ENCODE results near the gene ZDHHC8.

Gene ZDHHC8

DNA sequence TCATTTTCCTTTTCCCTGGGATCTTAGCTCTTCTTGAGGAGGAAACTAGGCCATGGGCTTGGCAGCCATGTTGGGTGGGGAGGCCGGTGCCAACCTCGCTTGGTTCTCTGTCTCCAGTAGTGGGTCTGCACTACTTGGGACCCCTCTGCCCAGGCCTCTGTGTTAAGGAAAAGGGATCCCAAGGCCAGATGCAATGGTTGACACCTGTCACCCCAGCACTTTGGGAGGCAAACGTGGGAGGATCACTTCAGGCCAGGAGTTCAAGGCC, 1.9 kb upstream of the ZDHHC8 start:
- DNase-seq (ENCODE audit: low read depth in 3 of 3): no peak

DNA sequence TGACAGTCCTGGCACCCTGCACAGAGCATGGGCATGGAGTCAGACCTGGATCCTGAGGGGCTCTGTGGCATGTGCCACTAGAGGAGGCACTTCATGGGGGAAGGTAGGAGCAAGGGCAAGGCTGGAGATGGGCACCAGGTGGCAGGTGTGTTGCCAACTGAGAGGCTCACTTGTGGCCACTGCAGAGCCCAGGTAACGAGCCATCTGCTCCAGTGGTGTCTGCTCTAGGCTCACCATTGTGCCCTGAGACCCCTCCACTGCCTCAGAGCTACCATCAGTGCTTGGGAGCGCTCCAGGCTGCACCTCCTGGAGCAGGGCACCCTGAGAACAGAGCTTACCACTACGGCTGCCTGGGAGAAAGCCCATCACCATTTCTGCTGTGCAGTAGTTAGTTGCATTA, 1.3 kb upstream of the ZDHHC8 start:
- no peak for DNase-seq (ENCODE audit: low read depth in 3 of 3)

DNA sequence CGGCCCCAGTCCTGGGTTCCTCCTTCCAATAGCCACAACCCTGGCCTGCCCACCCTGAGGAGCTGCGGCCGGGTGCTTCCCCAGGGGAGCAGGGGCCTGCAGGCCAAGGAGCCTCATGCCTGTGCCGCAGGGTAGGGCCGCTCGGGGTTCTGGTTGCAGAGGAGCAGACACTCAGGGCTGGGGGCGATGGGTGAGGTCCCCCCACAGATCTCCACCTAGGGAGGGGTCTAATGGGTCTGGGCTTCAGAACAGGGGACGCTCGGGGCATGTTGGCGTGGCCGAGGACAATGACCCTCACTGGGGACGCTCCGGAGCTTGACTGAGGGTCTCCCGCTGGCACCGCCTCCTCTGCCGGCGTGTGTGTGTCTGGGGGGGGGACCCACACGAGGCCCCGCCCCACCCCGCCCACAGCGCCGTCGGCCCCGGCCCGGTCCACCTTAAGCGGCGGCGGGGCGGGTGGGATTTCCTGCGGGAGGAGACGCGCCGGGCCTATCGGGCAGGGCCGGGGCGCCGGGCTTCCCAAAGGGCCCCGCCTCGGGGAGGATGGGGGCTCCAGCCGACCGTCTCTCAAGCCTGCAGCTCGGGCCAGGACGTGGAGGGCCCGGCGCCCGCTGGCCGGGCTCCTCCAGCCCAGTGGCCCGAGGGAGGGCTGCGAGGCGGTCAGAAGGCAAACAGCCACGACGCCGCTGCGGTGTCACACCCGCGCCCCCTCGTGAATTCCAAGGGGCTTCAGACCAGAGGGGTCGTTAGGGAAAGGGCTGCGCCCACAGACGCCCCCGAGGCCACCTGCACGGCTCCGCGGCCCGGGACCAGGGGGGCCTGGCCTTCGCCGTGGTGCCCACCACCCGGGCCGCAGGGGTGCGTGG, 640 bp upstream of the ZDHHC8 start:
- DNase-seq (ENCODE audit: low read depth in 3 of 3): peak; percentile 68 to 76 (median 70)

DNA sequence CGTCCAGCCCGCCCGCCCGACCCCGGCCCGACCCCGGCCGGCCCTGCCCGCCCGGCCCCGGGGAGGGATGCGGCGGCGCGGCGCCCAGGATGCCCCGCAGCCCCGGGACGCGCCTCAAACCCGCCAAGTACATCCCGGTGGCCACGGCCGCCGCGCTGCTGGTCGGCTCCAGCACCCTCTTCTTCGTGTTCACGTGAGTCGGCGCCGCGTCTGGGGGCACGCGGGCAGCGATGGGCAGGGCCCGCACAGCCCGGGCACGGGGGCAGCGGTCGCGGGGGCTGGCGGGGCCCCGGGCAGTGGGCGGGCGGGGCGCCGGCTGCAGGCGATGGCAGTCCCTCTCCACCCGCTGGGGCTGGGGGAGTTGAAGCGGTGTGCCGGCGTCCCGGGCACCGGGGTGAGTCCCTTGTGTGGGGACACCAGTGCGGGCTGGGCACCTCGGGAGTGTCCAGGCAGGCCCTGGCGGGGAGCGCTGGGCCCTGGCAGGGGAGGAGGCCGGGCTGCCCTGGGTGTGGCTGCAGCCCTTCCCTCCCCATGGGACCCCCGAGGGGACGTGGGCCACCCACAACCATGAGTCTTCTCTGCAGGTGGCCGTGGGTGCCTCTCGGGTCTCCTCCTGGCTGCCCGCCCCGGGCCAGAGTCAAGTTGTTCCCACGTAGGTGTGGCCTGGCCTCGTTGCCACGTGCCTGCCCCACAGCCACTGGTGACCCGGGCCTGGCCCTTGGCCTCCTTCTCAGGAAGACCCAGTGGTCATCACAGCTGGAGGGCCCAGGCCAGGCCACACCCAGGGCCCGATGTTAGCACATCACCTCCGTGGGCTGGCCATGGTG, 468 bp downstream of the ZDHHC8 start:
- DNase-seq (ENCODE audit: low read depth in 3 of 3): no peak

DNA sequence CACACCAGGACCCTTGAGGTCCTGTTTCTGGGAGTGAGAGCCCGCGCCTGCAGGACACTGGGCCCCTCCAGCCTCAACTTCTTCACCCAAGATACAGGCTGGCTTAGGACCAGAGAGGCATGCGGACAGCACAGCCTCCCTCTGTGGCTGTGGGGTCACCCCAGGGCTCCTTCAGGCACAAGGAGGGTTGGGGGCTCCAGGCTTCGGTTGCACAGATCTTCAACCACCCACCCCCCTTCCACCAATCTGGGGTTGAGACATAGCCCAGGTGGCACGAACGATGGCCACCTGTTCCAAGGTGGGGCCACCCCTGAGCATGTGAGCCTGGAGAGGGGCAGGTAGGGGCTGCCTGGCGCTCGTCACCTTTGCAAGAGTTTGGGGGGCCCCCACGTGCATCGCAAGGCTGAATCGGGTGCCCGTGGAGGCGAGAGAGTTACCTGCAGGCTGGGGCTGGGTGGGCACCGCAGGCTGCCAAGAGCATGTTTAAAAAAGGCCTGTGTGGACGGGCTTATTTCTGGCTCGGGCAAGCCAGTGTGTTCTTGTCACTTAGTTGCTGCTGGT, 1.2 kb downstream of the ZDHHC8 start:
- DNase-seq (ENCODE audit: low read depth in 3 of 3): no peak

DNA sequence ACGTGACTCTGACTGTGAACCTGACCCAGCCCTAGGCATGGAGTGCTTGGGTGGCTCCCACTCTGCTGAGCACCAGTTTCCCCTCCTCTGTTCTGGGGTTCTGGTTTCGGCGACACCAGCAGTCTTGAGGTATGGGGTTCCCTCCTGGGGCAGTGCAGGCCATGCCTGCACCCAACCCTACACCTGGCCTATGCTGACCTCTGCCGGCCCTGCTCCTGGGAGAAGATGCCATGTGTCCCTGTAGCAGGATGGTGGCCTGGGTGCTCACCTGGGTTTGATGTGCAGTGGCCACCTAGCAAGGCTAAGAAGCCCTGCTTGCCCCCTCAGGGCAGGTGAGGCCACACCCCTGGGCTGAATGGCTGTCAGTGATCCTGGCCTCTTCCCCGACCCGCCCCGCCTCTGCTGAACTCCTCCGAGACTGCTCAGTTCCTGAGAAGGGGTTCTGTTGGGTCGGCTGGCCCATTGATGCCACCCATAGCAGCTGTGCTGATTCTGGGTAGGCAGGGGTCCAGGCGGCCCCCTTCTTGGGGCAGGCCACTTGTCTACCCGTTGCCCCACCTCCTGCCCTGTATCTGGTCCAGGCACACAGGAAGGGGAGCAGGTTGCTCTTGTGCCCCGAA, 2.4 kb downstream of the ZDHHC8 start:
- no peak for DNase-seq (ENCODE audit: low read depth in 3 of 3)

GRCh38 chr22:20135265-20135664, 3.7 kb downstream of the ZDHHC8 start:
- no peak for DNase-seq (ENCODE audit: low read depth in 3 of 3)

DNA sequence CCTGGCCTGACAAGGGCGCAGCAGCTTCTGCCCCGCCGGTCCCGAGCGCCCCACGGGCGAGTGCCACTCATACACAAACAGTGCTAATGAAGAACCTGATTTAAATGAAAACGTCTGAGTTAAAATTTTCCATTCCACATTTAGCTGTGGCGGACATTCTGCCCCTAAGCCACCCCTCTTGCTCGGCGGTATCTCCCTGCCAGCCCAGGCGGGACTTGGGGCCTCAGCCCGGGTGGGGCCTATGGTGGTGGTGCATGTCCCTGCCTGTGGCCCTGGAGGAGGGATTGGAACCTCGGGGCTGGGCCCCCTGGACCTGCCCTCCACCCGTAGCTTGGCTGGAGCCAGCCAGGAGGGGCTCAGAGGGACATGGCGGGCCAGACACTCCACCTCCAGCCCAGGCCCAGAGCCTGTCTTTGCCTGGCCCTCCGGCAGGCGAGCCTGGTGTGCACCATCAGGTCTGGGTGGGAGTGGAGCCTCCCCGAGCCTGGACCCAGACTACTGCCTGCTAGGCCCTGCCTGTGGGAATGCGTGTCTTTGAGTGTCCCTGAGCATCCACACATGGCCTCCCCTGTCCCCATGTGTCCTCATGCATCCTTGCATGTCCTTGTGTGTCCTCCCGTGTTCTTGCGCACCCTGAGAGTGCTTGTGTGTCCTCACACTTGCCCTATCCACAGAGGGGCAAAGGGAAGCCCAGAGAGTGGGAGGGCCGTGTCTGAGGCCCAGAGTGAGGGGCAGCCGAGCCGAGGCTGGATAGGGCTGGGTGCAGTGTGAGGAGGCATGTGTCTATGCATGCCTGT, 4.4 kb downstream of the ZDHHC8 start:
- no peak for DNase-seq (ENCODE audit: low read depth in 3 of 3)

GRCh38 chr22:20136603-20136873, 4.9 kb downstream of the ZDHHC8 start:
- no peak for DNase-seq (ENCODE audit: low read depth in 3 of 3)

- DNase-seq (ENCODE audit: low read depth in 3 of 3): no peak
These were observed 5.5 kb downstream of the ZDHHC8 start for GRCh38 chr22:20137113-20137512.

- DNase-seq (ENCODE audit: low read depth in 3 of 3): no peak
These were observed 6.2 kb downstream of the ZDHHC8 start for GRCh38 chr22:20137671-20138416.

DNA sequence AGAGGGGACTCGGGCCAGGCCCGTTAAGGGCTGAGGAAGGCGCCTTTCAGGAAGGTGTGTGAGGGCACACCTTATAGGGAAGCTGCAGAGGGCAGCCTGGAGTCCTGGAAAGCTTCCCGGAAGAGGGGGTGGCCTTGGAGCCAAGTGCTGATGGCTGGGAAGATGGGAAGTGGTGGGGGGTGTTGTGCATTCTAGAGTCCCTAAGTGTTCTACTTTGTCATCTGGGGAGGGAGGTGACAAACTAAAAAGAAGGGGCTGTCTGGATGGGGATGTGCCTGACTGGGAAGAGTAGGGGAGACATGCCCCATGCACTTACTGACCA, 6.8 kb downstream of the ZDHHC8 start:
- DNase-seq (ENCODE audit: low read depth in 3 of 3): no peak

GRCh38 chr22:20138868-20139267, 7.3 kb downstream of the ZDHHC8 start:
- DNase-seq (ENCODE audit: low read depth in 3 of 3): no peak

DNA sequence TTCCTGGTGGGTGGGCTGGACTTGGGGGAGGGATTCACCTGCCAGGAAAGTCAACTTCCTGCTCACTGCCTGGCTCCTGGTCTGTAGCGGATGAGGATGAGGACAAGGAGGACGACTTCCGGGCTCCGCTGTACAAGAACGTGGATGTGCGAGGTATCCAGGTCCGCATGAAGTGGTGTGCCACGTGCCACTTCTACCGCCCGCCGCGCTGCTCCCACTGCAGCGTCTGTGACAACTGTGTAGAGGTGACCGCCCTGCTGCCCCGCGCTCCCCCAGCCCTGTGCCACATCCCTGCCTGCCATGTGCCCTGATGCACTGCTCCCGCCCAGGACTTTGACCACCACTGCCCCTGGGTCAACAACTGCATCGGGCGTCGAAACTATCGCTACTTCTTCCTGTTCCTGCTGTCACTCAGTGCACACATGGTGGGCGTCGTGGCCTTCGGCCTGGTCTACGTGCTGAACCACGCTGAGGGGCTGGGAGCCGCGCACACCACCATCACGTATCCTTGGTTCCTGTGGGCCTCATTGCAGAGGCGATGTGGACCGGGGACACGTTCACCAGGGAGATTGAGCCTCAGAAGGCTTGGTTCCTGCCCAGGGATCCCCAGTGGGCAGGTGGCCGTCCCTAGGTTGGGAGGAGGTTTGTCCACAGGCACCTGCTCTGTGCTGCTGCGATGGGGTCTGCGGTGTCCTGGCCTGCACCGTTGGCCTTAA, 7.9 kb downstream of the ZDHHC8 start:
- no peak for DNase-seq (ENCODE audit: low read depth in 3 of 3)

DNA sequence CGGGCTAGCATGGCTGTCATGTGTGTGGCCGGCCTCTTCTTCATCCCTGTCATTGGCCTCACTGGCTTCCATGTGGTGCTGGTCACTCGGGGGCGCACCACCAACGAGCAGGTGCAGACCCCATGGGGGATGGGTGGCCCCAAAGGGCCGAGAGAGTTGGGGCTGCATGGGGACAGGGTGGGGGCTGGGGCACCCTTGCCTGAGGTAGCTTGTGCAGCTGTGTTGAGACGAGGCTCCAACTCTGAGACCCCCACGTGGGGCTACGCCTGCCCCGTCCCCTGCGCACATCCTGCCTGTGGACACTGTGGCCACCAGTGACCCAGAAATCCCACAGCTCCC, 8.5 kb downstream of the ZDHHC8 start:
- DNase-seq (ENCODE audit: low read depth in 3 of 3): no peak

DNA sequence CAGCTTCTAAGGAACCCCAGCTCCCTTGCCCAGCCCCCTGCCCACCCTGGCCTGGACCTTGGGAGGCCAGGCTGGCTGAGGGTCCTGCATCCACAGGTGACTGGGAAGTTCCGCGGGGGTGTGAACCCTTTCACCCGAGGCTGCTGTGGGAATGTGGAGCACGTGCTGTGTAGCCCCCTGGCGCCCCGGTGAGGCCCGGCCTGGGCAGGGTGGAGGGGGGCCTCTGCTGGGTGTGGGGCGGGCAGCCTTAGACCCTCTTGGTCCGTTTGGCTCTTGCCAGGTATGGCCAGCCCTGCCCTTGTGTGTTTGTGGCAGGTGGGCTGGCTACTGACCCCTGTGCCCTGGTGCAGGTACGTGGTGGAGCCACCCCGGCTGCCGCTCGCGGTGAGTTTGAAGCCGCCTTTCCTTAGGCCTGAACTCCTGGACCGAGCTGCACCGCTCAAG, 8.9 kb downstream of the ZDHHC8 start:
- DNase-seq (ENCODE audit: low read depth in 3 of 3): no peak

GRCh38 chr22:20141186-20142077, 9.8 kb downstream of the ZDHHC8 start:
- no peak for DNase-seq (ENCODE audit: low read depth in 3 of 3)

- DNase-seq (ENCODE audit: low read depth in 3 of 3): no peak
These were observed 11.4 kb downstream of the ZDHHC8 start for GRCh38 chr22:20142711-20143621.

Measured in stimulated activated CD4-positive, alpha-beta T cell treated with anti-CD3 and anti-CD28 coated beads, TNF-alpha, amount 100 ng/mL, for 4 hours (primary cell).